IMR-90 (cell line): ENCODE data around the gene RADIL.

Experiments used
- CEBPB ChIP-seq: IDR thresholded peaks from 2 replicates; pipeline ENCODE4 v1.6.1; 2012; ENCODE audit warnings: low read depth, low read length, improper control_type of control experiment
- CHD1 ChIP-seq: IDR thresholded peaks from 2 replicates; pipeline ENCODE4 v1.6.1; 2012; ENCODE audit warnings: low read depth, low read length, improper control_type of control experiment
- MAFK ChIP-seq: IDR thresholded peaks from 2 replicates; pipeline ENCODE4 v1.6.1; 2012; ENCODE audit warnings: low read depth, low read length, improper control_type of control experiment
- POLR2A ChIP-seq: IDR thresholded peaks from 2 replicates; pipeline ENCODE4 v1.6.1; 2012; ENCODE audit warnings: mild to moderate bottlenecking, low read depth, low read length
- RAD21 ChIP-seq: IDR thresholded peaks from 2 replicates; pipeline ENCODE4 v1.6.1; 2012; ENCODE audit warnings: low read length, improper control_type of control experiment
- TF ChIP-seq, protein P1 (sequence below): conservative IDR thresholded peaks from 2 replicates; pipeline ENCODE4 v1.5.1; 2012; ENCODE audit warnings: mild to moderate bottlenecking, low read depth, low read length, improper control_type of control experiment

DNA sequence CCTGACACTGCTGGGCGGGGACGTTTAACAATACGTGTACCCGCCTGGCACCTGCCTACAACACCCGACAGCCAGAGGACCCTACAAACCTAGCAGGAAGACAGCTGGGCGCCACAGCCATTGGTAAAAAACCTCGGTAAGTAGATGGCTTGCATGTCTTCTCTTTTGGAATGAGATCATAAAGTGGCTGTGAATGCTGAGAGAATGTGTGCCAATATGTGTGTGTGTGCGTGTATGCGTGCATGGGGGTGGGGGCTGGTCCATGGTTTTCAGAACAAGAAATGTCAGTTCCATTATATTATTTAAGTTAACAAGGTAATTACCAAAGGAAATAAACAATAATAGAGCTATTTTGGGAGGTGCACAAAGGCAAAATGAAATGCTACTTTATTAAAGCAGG lies 60.8 kb downstream of the RADIL start:
- TF ChIP-seq CHD1: no peak
- TF ChIP-seq, protein P1, sequence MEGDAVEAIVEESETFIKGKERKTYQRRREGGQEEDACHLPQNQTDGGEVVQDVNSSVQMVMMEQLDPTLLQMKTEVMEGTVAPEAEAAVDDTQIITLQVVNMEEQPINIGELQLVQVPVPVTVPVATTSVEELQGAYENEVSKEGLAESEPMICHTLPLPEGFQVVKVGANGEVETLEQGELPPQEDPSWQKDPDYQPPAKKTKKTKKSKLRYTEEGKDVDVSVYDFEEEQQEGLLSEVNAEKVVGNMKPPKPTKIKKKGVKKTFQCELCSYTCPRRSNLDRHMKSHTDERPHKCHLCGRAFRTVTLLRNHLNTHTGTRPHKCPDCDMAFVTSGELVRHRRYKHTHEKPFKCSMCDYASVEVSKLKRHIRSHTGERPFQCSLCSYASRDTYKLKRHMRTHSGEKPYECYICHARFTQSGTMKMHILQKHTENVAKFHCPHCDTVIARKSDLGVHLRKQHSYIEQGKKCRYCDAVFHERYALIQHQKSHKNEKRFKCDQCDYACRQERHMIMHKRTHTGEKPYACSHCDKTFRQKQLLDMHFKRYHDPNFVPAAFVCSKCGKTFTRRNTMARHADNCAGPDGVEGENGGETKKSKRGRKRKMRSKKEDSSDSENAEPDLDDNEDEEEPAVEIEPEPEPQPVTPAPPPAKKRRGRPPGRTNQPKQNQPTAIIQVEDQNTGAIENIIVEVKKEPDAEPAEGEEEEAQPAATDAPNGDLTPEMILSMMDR: no peak
- no peak for TF ChIP-seq CEBPB
- TF ChIP-seq POLR2A: no peak
- no peak for TF ChIP-seq RAD21
- no peak for TF ChIP-seq MAFK
